ENCODE data around the gene HDDC2. TPM values are rescaled to one million over a fixed set of nuclear protein-coding genes. Genes with fewer than 3 reads are reported as not detected.
"Not testable (repeated sequence)": the region's sequence is repeated elsewhere in the genome, so short reads cannot be mapped to it uniquely, and the experiment has no call there.

HDDC2 gene
- total and polyA plus RNA-seq, 2 of the 8 experiments (the other 6 are each of a cell fraction or from before 2014, with no cell fraction given): 89.3 to 129 TPM

GRCh38 chr6:125285353-125285752, 16.4 kb downstream of the HDDC2 start (continued):
- TF ChIP-seq HDAC2 (IDR thresholded peaks at IDR 0.05; ENCODE audit: borderline replicate concordance in 1 of 2, low read depth in 2 of 2, low read length in 2 of 2): no peak

DNA sequence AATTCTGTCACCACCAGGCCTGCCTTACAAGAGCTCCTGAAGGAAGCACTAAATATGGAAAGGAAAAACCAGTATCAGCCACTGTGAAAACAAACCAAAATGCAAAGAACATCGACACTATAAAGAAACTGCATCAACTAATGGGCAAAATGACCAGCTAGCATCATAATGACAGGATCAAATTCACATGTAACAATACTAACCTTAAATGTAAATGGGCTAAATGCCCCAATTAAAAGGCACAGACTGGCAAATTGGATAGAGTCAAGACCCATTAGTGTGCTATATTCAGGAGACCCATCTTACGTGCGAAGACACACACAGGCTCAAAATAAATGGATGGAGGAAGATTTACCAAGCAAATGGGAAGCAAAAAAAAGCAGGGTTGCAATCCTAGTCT, 19.3 kb downstream of the HDDC2 start:
- H3K56ac ChIP-seq (replicated peaks; ENCODE audit: insufficient read length, low read depth, low read length); H2BK120ac ChIP-seq (replicated peaks; ENCODE audit: low read depth, low read length); H3K23me2 ChIP-seq (ENCODE audit: low read depth, low read length); H2BK15ac ChIP-seq (ENCODE audit: low read length); DNase-seq (ENCODE audit: low read depth in 1 of 2, low spot score in 2 of 2); H2AK5ac ChIP-seq (ENCODE audit: low read depth, low read length); H3K23ac ChIP-seq (ENCODE audit: insufficient read length); H3K4me1 ChIP-seq (replicated peaks in 1 of 4; ENCODE audit: control insufficient read depth in 3 of 4, insufficient read depth in 4 of 4, low read length in 3 of 4); H3K4me2 ChIP-seq (ENCODE audit: insufficient read depth in 1 of 2, low read depth in 2 of 2, low read length in 2 of 2); FAIRE-seq; H4K8ac ChIP-seq (ENCODE audit: extremely low read depth, insufficient read depth, low read length); H2BK5ac ChIP-seq (ENCODE audit: low read depth, low read length); H3K27me3 ChIP-seq (replicated peaks in 1 of 4; ENCODE audit: control insufficient read depth in 3 of 4, extremely low read depth in 1 of 4, insufficient read depth in 3 of 4, low read length in 3 of 4); POLR2A ChIA-PET (ENCODE audit: partially characterized antibody); H3K4me3 ChIP-seq (ENCODE audit: extremely low read depth in 1 of 4, insufficient read depth in 2 of 4, low read depth in 3 of 4, low read length in 4 of 4); H2BK20ac ChIP-seq (ENCODE audit: low read length); H3K14ac ChIP-seq (ENCODE audit: insufficient read length); H4K5ac ChIP-seq (ENCODE audit: insufficient read length, low read depth, low read length); H4K91ac ChIP-seq (replicated peaks; ENCODE audit: insufficient read length, low read length); H3K36me3 ChIP-seq (ENCODE audit: control insufficient read depth in 2 of 4, insufficient read depth in 4 of 4, low read length in 3 of 4); H3K4ac ChIP-seq (replicated peaks; ENCODE audit: insufficient read length, low read depth, low read length); H4K20me1 ChIP-seq (replicated peaks in 1 of 2; ENCODE audit: control insufficient read depth in 1 of 2, insufficient read depth in 2 of 2, low read length in 2 of 2); H3K79me2 ChIP-seq (ENCODE audit: control insufficient read depth in 1 of 2, insufficient read depth in 2 of 2, low read length in 2 of 2); H3K79me1 ChIP-seq (ENCODE audit: low read depth, low read length); H3K27ac ChIP-seq (ENCODE audit: low read depth, low read length); H3K9me3 ChIP-seq (ENCODE audit: insufficient read depth in 2 of 2, low read depth in 1 of 2, low read length in 1 of 2); H2BK12ac ChIP-seq (ENCODE audit: low read depth, low read length); H3K18ac ChIP-seq (ENCODE audit: extremely low read depth, low read length); H2AFZ ChIP-seq (ENCODE audit: low read length); H3K9ac ChIP-seq (replicated peaks in 1 of 4; ENCODE audit: extremely low read depth in 1 of 4, low read depth in 3 of 4, low read length in 3 of 4): not testable (repeated sequence)
- WGBS, 2 experiments (ENCODE audit: extremely low coverage in 1 of 2, insufficient coverage in 1 of 2, insufficient read length in 1 of 2, insufficient replicate concordance in 2 of 2, low coverage in 1 of 2, low lambda C conversion rate in 2 of 2, missing lambda C conversion rate in 1 of 2): 98% methylated on average over 3 of the region's 3 CpGs; no CpG with 5 or more reads in 1 of the 2 experiments
- CTCF ChIA-PET (ENCODE audit: partially characterized antibody): interaction anchor here (0.6 kb wide), 1 partner anchor 65 kb away, joined by 3 read pairs; no protein-coding TSS in a partner anchor

Data from H1 (cell line).